K562 (cell line): ENCODE data around the gene NUP98. TPM values are rescaled to one million over a fixed set of nuclear protein-coding genes. Genes with fewer than 3 reads are reported as not detected.

Experiments used
- ATF4 ChIP-seq: fragments of 450-650 bp; formaldehyde crosslinking; IDR thresholded peaks from 2 replicates; pipeline ENCODE4 v1.4.0; 2022; ENCODE audit warnings: mild to moderate bottlenecking, moderate library complexity
- BMI1 ChIP-seq: fragments of 150-350 bp; IDR thresholded peaks from 2 replicates; pipeline ENCODE4 v1.6.1; 2014; ENCODE audit warnings: low read length
- BRD4 ChIP-seq: fragments of 200-600 bp; sonication (generic); IDR thresholded peaks from 2 replicates; pipeline ENCODE4 v1.6.1; 2017; ENCODE audit warnings: inconsistent platforms
- CBX5 ChIP-seq: IDR thresholded peaks from 2 replicates; pipeline ENCODE4 v1.6.1; 2014; ENCODE audit warnings: low read depth, borderline replicate concordance
- DNMT1 ChIP-seq: fragments of 450-650 bp; IDR thresholded peaks from 2 replicates; pipeline ENCODE4 v1.6.1; 2016; ENCODE audit warnings: antibody characterized with exemption, mild to moderate bottlenecking
- HCFC1 ChIP-seq: IDR thresholded peaks from 2 replicates; pipeline ENCODE4 v1.6.1; 2012; ENCODE audit warnings: low read depth, low read length, improper control_type of control experiment
- HDAC6 ChIP-seq: IDR thresholded peaks from 2 replicates; pipeline ENCODE4 v1.6.1; 2012; ENCODE audit warnings: low read depth, mild to moderate bottlenecking, control low read depth, inconsistent platforms, low read length, moderate library complexity
- HMG20B ChIP-seq: fragments of 250-450 bp; sonication (Bioruptor Pico); IDR thresholded peaks from 2 replicates; pipeline ENCODE4 v1.5.0; 2021; ENCODE audit warnings: mild to moderate bottlenecking
- KLF16 ChIP-seq: IDR thresholded peaks from 2 replicates; pipeline ENCODE4 v1.6.1; 2016; ENCODE audit warnings: antibody characterized with exemption
- MEIS2 ChIP-seq: fragments of 450-650 bp; IDR thresholded peaks from 2 replicates; pipeline ENCODE4 v1.6.1; 2014; ENCODE audit warnings: mild to moderate bottlenecking; ENCODE audit not compliant: partially characterized antibody
- NFE2 ChIP-seq: IDR thresholded peaks from 2 replicates; pipeline ENCODE4 v1.6.1; 2014; ENCODE audit warnings: antibody characterized with exemption, low read depth
- NFIX ChIP-seq: fragments of 250-450 bp; sonication (Bioruptor Pico); IDR thresholded peaks from 2 replicates; pipeline ENCODE4 v1.4.0; 2020; ENCODE audit warnings: low read depth, mild to moderate bottlenecking, moderate library complexity
- NR1H2 ChIP-seq: sonication (generic); formaldehyde crosslinking; IDR thresholded peaks from 2 replicates; pipeline ENCODE4 v1.4.0; 2020; ENCODE audit warnings: mild to moderate bottlenecking, missing genetic modification reagents
- POLR2G ChIP-seq: fragments of 200-400 bp; formaldehyde crosslinking; IDR thresholded peaks from 2 replicates; pipeline ENCODE4 v1.6.1; 2017; ENCODE audit warnings: low read depth, mild to moderate bottlenecking, antibody characterized with exemption, low read length, moderate library complexity
- PURB ChIP-seq: sonication (generic); formaldehyde crosslinking; IDR thresholded peaks from 2 replicates; pipeline ENCODE4 v1.9.0; 2021; ENCODE audit warnings: low read depth, mild to moderate bottlenecking, missing genetic modification reagents
- RFX7 ChIP-seq: fragments of 250-450 bp; sonication (Bioruptor Pico); IDR thresholded peaks from 2 replicates; pipeline ENCODE4 v1.5.1; 2021; ENCODE audit warnings: mild to moderate bottlenecking
- SMARCB1 ChIP-seq: IDR thresholded peaks from 2 replicates; pipeline ENCODE4 v1.6.1; 2011; ENCODE audit warnings: improper control_type of control experiment, low read depth; ENCODE audit not compliant: insufficient read length
- SPI1 ChIP-seq: IDR thresholded peaks from 2 replicates; pipeline ENCODE4 v1.6.1; 2011; ENCODE audit warnings: low read depth, low read length, control low read depth, borderline replicate concordance
- STAT5A ChIP-seq: IDR thresholded peaks from 2 replicates; pipeline ENCODE4 v1.6.1; 2012; ENCODE audit warnings: low read length, inconsistent platforms, borderline replicate concordance
- TCF3 ChIP-seq: sonication (generic); formaldehyde crosslinking; IDR thresholded peaks from 2 replicates; pipeline ENCODE4 v1.4.0; 2020; ENCODE audit warnings: mild to moderate bottlenecking, missing genetic modification reagents
- TGIF2 ChIP-seq: sonication (generic); formaldehyde crosslinking; IDR thresholded peaks from 2 replicates; pipeline ENCODE4 v1.8.1; 2022; ENCODE audit warnings: mild to moderate bottlenecking, missing genetic modification reagents, moderate library complexity
- ZBTB7A ChIP-seq: IDR thresholded peaks from 2 replicates; pipeline ENCODE4 v1.6.1; 2011; ENCODE audit warnings: low read depth, mild to moderate bottlenecking, low read length, moderate library complexity, borderline replicate concordance; ENCODE audit not compliant: control insufficient read depth
- ZC3H11A ChIP-seq: IDR thresholded peaks from 2 replicates; pipeline ENCODE4 v1.6.1; 2012; ENCODE audit warnings: low read depth, low read length, improper control_type of control experiment
- ZKSCAN1 ChIP-seq: fragments of 150-350 bp; IDR thresholded peaks from 2 replicates; pipeline ENCODE4 v1.6.1; 2016; ENCODE audit warnings: low read depth, low read length
- ZNF445 ChIP-seq: fragments of 250-450 bp; sonication (Bioruptor Pico); IDR thresholded peaks from 2 replicates; pipeline ENCODE4 v1.4.0; 2020; ENCODE audit warnings: low read depth, mild to moderate bottlenecking, moderate library complexity
- ZNF740 ChIP-seq, 3 experiments: fragments of 200-800 bp in 1 of 3; sonication (Bioruptor generic) in 1 of 3; sonication (generic) in 1 of 3; formaldehyde crosslinking in 1 of 3; IDR thresholded peaks; 2 replicates each; pipeline versions ENCODE4 v1.6.1 to v1.8.0; 2016 to 2022; ENCODE audit warnings: mild to moderate bottlenecking in 2 of 3, missing compliant biosample characterization in 2 of 3, missing genetic modification characterization in 2 of 3, missing genetic modification reagents in 1 of 3
- polyA plus RNA-seq, 8 experiments: library from polyadenylated mRNA; depleted of rRNA in 4 of 8; stranded (reverse) in 5 of 8; unstranded in 3 of 8; fragments of >200 nt; fragmentation: Nextera tagmentation in 2 of 8; fragmentation: Illumina TruSeq in 1 of 8; extraction: Ambion mirVana in 2 of 8; extraction: Trizol in 1 of 8; gene quantifications; 2 replicates each; pipeline versions ENCODE4 v1.2.1 to v1.2.3, GENCODE V29; 2011 to 2014; ENCODE audit warnings: inconsistent platforms in 1 of 8, missing spikeins in 1 of 8
- total RNA-seq, 7 experiments: library from RNA; depleted of rRNA in 6 of 7; stranded (reverse); fragments of >200 nt in 6 of 7; fragmentation: Illumina TruSeq in 2 of 7; extraction: Trizol in 2 of 7; gene quantifications; 2 replicates each; pipeline versions ENCODE4 v1.2.1 to v1.2.3, GENCODE V29; 2011 to 2021; ENCODE audit warnings: low replicate concordance in 1 of 7
- TF ChIP-seq, protein P1 (sequence below): fragments of 450-650 bp; IDR thresholded peaks from 2 replicates; pipeline ENCODE4 v1.6.1; 2017; ENCODE audit warnings: mild to moderate bottlenecking, moderate library complexity

Gene NUP98
- total and polyA plus RNA-seq, 9 of the 15 experiments (the other 6 are each of a cell fraction or from before 2014, with no cell fraction given): 45.1 to 196 (median 130) TPM

DNA sequence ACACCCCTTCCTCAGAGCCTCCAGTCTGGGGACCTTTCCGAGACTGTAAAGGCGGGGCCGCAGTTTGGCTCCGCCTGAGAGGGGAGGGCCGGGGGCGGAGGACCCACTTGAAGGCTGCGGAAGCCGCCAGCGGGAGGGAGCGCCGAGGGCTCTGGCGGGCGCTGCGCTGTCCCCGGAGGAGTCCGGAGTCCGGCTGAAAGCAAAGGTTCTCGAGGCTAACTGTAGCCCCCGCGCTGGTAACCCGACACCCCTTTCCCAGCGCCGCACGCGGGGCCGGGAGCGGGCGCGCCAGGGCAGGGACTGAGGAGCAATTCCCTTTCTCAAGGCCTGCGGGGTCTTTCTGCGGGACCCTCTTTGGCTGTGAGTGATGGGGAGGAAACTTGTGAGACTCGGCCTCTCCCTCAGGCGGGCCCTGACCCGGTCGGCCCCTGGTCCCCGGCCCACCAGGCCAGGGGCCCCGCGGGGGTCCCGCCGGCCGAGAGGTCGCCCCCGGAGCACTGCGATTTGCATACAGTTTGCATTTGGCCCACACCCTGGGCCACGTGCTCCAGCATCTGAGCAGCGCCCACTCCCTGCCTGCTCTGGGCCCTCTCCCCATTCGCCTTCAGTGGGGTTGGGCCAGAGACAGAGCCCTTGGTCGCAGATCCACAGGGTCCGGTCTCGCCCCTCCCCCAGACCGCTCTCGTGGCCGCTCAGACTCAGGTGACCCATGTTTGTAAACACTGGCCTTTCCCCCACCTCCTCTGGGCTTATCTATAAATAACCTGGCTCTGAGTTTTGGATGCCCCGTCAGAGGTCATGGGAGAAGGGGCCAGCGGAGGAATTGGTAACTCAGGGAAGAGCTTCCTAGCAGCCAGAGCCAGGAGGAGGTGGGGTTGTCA is 155.0 kb downstream of the NUP98 start (continued):
- TF ChIP-seq TCF3 (0 out of 2 replicates have a peak, but pooled peaks have one; percentile 25), HCFC1 (no peak), PURB (no peak), RFX7 (no peak), DNMT1 (no peak), CBX5 (no peak), BRD4 (no peak), BMI1 (no peak), KLF16 (no peak), NFIX (CRISPR knock-in tag) (no peak), ZNF740 (CRISPR knock-in tag; IDR thresholded peaks at IDR 0.05) (no peak), ZNF740 (tag; IDR thresholded peaks at IDR 0.05) (no peak), ATF4 (CRISPR knock-in tag) (peak; percentile 23; the same call in 1 of the 2 replicates), ZBTB7A (peak; percentile 93), HDAC6 (no peak), ZNF445 (CRISPR knock-in tag) (no peak), SPI1 (no peak), STAT5A (no peak), POLR2G (peak; percentile 88), ZKSCAN1 (no peak), MEIS2 (no peak), TGIF2 (CRISPR knock-in tag) (no peak), SMARCB1 (no peak), HMG20B (CRISPR knock-in tag) (no peak), NR1H2 (CRISPR knock-in tag) (no peak), ZC3H11A (no peak), NFE2 (no peak)
- TF ChIP-seq, protein P1, sequence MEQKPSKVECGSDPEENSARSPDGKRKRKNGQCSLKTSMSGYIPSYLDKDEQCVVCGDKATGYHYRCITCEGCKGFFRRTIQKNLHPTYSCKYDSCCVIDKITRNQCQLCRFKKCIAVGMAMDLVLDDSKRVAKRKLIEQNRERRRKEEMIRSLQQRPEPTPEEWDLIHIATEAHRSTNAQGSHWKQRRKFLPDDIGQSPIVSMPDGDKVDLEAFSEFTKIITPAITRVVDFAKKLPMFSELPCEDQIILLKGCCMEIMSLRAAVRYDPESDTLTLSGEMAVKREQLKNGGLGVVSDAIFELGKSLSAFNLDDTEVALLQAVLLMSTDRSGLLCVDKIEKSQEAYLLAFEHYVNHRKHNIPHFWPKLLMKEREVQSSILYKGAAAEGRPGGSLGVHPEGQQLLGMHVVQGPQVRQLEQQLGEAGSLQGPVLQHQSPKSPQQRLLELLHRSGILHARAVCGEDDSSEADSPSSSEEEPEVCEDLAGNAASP: no peak
